ENCODE measurements around the gene MGAT4A. TPM values are rescaled to one million over a fixed set of nuclear protein-coding genes. Genes with fewer than 3 reads are reported as not detected.

The MGAT4A gene
- total RNA-seq, 6 experiments from 2014 or later, result 0.14 TPM; not detected in 5

DNA sequence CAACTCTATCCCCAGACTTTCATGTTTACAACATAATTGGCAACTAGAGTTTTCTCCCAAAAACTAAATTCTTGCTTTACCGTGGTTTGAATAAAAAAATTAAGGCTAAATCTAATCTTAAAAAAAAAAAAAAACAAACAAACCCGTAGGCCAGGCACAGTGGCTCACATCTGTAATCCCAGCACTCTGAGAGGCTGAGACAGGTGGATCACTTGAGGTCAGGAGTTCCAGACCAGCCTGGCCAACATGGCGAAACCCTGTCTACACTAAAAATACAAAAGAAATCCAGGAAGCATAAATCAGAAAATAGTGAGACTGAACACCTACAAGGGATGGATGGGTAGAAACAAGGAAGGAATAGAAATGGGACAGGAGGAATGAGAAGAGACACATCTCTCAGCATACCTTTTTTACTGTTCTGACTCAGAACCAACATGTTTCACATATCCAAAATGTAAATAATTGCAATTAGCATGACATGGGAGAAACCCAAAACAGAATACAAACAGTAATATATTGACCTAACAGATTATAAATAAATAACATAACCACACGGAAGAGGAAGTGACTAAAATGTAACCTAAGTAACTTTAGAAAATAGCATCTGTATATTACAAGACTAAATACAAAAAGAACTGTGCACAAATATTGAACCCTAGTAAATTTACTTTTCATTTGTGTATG, 17.5 kb downstream of the MGAT4A start:
- no peak for TF ChIP-seq CTCF (IDR thresholded peaks at IDR 0.05)
- H3K36me3 Mint-ChIP-seq (ENCODE audit: low read depth), result no peaks in the 10 kb centered on the region
- H3K4me1 Mint-ChIP-seq (ENCODE audit: low read depth), result no peaks in the 10 kb centered on the region
- no peak overlapping the region for H3K27ac Mint-ChIP-seq
- DNase-seq, result no peak
- H3K27me3 Mint-ChIP-seq (ENCODE audit: insufficient read depth), result peaks cover 17% of the 10 kb centered on the region
- no peaks in the 10 kb centered on the region for H3K9me3 Mint-ChIP-seq
- no peak overlapping the region for H3K4me3 Mint-ChIP-seq

DNA sequence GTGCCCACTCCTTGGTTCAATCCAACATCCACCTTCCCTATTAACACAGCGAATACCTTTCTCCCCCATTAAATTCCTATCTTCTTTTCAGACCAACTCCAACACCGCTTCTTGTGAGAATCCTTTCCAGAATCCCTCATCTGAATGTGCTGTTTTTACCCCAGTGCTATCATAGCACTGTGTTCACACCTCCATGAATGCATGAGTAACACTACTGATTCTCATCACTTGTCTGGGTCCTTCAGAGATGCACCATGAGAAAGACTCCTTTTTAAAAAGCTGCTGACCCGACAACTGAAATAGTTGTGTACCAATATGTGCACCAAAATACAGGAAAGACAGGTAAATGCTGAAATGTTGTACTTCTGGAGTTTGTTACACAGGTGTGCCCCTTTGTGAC, 18.8 kb downstream of the MGAT4A start:
- H3K27ac Mint-ChIP-seq, result no peak overlapping the region
- DNase-seq, result no peak
- no peaks in the 10 kb centered on the region for H3K36me3 Mint-ChIP-seq (ENCODE audit: low read depth)
- no peak for TF ChIP-seq CTCF (IDR thresholded peaks at IDR 0.05)
- no peaks in the 10 kb centered on the region for H3K9me3 Mint-ChIP-seq
- peaks cover 16% of the 10 kb centered on the region for H3K27me3 Mint-ChIP-seq (ENCODE audit: insufficient read depth)
- H3K4me3 Mint-ChIP-seq, result no peak overlapping the region
- H3K4me1 Mint-ChIP-seq (ENCODE audit: low read depth), result no peaks in the 10 kb centered on the region

DNA sequence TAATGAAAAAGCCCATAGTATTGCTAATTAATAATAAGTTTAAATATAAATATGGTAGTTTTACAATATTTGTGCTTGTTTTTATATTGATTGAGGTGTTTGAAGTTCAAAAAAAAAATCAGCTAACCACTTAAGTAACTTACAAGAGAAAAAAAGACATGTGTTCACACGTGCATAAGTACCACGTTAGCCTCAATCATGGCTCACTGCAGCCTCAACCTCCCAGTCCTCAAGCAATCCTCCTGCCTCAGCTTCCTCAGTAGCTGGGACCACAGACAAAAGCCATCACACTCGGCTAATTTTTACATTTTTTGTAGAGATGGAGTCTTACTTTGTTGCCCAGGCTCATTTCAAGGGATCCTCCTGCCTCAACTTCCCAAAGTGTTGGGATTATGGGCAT, 19.4 kb downstream of the MGAT4A start:
- no peak for TF ChIP-seq CTCF (IDR thresholded peaks at IDR 0.05)
- Mint-ChIP-seq H3K4me3 (no peak overlapping the region), H3K9me3 (no peaks in the 10 kb centered on the region), H3K27ac (no peak overlapping the region), H3K4me1 (ENCODE audit: low read depth) (no peaks in the 10 kb centered on the region), H3K27me3 (ENCODE audit: insufficient read depth) (peaks cover 12% of the 10 kb centered on the region), H3K36me3 (ENCODE audit: low read depth) (no peaks in the 10 kb centered on the region)
- no peak for DNase-seq

GRCh38 chr2:98710734-98711133, 20.2 kb downstream of the MGAT4A start:
- Mint-ChIP-seq H3K4me1 (ENCODE audit: low read depth) (no peaks in the 10 kb centered on the region), H3K9me3 (no peaks in the 10 kb centered on the region), H3K4me3 (no peak overlapping the region), H3K36me3 (ENCODE audit: low read depth) (no peaks in the 10 kb centered on the region), H3K27ac (no peak overlapping the region), H3K27me3 (ENCODE audit: insufficient read depth) (peaks cover 12% of the 10 kb centered on the region)
- no peak for DNase-seq
- TF ChIP-seq CTCF (IDR thresholded peaks at IDR 0.05), result no peak

GRCh38 chr2:98709535-98709934, 21.4 kb downstream of the MGAT4A start:
- Mint-ChIP-seq H3K4me1 (ENCODE audit: low read depth) (no peaks in the 10 kb centered on the region), H3K27me3 (ENCODE audit: insufficient read depth) (peaks cover 11% of the 10 kb centered on the region), H3K27ac (no peak overlapping the region), H3K36me3 (ENCODE audit: low read depth) (no peaks in the 10 kb centered on the region), H3K4me3 (no peak overlapping the region), H3K9me3 (no peaks in the 10 kb centered on the region)
- DNase-seq, result no peak
- no peak for TF ChIP-seq CTCF (IDR thresholded peaks at IDR 0.05)

Measured in HFFc6 (cell line).